DND-41 (cell line): ENCODE measurements around the gene MTHFR.

Experiments used
- ATAC-seq: fragments of 200-7000 bp; cut with Tn5 transposase; 3 replicates; pipeline ENCODE4 v1.9.1; 2021; ENCODE audit warnings: low read depth; ENCODE audit not compliant: insufficient read depth
- DNase-seq: peaks from one replicate; pipeline ENCODE4 v3.0.0-alpha.2; 2020
- H2AFZ ChIP-seq: 2 replicates; pipeline ENCODE4 v1.6.0; 2012; ENCODE audit warnings: low read depth, low read length
- H3K27ac ChIP-seq: 2 replicates; pipeline ENCODE4 v1.5.1; 2012; ENCODE audit warnings: low read length, inconsistent platforms
- H3K27me3 ChIP-seq: fragments of 200-600 bp; sonication (generic); 2 replicates; pipeline ENCODE4 v1.6.0; 2012; ENCODE audit warnings: low read length, mild to moderate bottlenecking, inconsistent platforms; ENCODE audit not compliant: insufficient read depth, poor library complexity
- H3K36me3 ChIP-seq: 2 replicates; pipeline ENCODE4 v1.5.1; 2012; ENCODE audit warnings: low read length, inconsistent platforms; ENCODE audit not compliant: insufficient read depth
- H3K4me1 ChIP-seq: 2 replicates; pipeline ENCODE4 v1.5.1; 2012; ENCODE audit warnings: mild to moderate bottlenecking, low read length; ENCODE audit not compliant: insufficient read depth
- H3K4me2 ChIP-seq: 2 replicates; pipeline ENCODE4 v1.6.0; 2012; ENCODE audit warnings: mild to moderate bottlenecking, moderate library complexity, low read length, inconsistent platforms; ENCODE audit not compliant: insufficient read depth
- H3K4me3 ChIP-seq, 2 experiments: fragments of 200-600 bp in 1 of 2; shearing (Covaris generic) in 1 of 2; 2 replicates each; pipeline ENCODE4 v1.5.1; 2012 to 2016; ENCODE audit warnings: inconsistent platforms in 2 of 2, low read length in 2 of 2, mild to moderate bottlenecking in 2 of 2, low read depth in 1 of 2, moderate library complexity in 1 of 2
- H3K79me2 ChIP-seq: 2 replicates; pipeline ENCODE4 v1.6.0; 2012; ENCODE audit warnings: low read length, inconsistent platforms; ENCODE audit not compliant: insufficient read depth
- H3K9ac ChIP-seq: 2 replicates; pipeline ENCODE4 v1.6.0; 2012; ENCODE audit warnings: low read depth, mild to moderate bottlenecking, inconsistent platforms, low read length, moderate library complexity
- H3K9me3 ChIP-seq: 2 replicates; pipeline ENCODE4 v1.5.1; 2012; ENCODE audit warnings: low read length, moderate library complexity, mild to moderate bottlenecking, inconsistent platforms; ENCODE audit not compliant: insufficient read depth, severe bottlenecking
- H4K20me1 ChIP-seq: 2 replicates; pipeline ENCODE4 v1.6.0; 2012; ENCODE audit warnings: low read length; ENCODE audit not compliant: insufficient read depth
- EZH2 ChIP-seq: IDR thresholded peaks from 3 replicates; pipeline ENCODE4 v1.6.1; 2012; ENCODE audit warnings: borderline replicate concordance, low read depth, mild to moderate bottlenecking, moderate library complexity, low read length, inconsistent platforms; ENCODE audit not compliant: severe bottlenecking
- TF ChIP-seq, protein P1 (sequence below): IDR thresholded peaks from 2 replicates; pipeline ENCODE4 v1.5.1; 2012; ENCODE audit warnings: borderline replicate concordance, low read length, moderate library complexity, mild to moderate bottlenecking; ENCODE audit not compliant: poor library complexity, severe bottlenecking; ENCODE audit errors: extremely low read depth

MTHFR gene

DNA sequence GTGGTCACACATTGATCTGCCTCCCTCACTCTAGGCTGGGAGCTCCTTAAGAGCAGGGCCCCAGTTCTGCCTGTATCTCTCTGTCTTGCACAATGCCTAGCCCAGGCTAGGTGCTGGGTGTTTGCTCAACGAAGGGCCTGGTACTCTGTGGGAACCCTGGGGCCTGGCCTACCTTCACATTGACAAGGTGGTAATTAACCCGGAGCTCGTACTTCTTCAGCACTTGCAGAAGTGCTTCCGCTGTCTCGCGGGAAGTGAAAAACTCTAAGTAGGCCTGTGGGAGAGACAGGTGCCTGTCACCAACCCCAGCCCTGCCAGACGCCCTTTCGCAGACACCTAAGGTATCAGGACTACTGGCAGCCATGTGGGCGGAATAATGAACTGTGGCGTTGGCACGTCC is 13.7 kb downstream of the MTHFR start:
- no peak overlapping the region for H3K9ac ChIP-seq
- H3K27ac ChIP-seq = no peak overlapping the region
- H3K4me1 ChIP-seq = no peaks in the 10 kb centered on the region
- no peaks in the 10 kb centered on the region for H4K20me1 ChIP-seq
- peaks cover 23% of the 10 kb centered on the region for H3K36me3 ChIP-seq
- ATAC-seq (no peak), DNase-seq (no peak)
- no peak overlapping the region for H2AFZ ChIP-seq
- no peaks in the 10 kb centered on the region for H3K9me3 ChIP-seq
- no peaks in the 10 kb centered on the region for H3K27me3 ChIP-seq
- no peaks in the 10 kb centered on the region for H3K79me2 ChIP-seq
- no peak overlapping the region for H3K4me2 ChIP-seq
- no peak overlapping the region for H3K4me3 ChIP-seq
- no peak for TF ChIP-seq EZH2
- TF ChIP-seq, protein P1, sequence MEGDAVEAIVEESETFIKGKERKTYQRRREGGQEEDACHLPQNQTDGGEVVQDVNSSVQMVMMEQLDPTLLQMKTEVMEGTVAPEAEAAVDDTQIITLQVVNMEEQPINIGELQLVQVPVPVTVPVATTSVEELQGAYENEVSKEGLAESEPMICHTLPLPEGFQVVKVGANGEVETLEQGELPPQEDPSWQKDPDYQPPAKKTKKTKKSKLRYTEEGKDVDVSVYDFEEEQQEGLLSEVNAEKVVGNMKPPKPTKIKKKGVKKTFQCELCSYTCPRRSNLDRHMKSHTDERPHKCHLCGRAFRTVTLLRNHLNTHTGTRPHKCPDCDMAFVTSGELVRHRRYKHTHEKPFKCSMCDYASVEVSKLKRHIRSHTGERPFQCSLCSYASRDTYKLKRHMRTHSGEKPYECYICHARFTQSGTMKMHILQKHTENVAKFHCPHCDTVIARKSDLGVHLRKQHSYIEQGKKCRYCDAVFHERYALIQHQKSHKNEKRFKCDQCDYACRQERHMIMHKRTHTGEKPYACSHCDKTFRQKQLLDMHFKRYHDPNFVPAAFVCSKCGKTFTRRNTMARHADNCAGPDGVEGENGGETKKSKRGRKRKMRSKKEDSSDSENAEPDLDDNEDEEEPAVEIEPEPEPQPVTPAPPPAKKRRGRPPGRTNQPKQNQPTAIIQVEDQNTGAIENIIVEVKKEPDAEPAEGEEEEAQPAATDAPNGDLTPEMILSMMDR = no peak

DNA sequence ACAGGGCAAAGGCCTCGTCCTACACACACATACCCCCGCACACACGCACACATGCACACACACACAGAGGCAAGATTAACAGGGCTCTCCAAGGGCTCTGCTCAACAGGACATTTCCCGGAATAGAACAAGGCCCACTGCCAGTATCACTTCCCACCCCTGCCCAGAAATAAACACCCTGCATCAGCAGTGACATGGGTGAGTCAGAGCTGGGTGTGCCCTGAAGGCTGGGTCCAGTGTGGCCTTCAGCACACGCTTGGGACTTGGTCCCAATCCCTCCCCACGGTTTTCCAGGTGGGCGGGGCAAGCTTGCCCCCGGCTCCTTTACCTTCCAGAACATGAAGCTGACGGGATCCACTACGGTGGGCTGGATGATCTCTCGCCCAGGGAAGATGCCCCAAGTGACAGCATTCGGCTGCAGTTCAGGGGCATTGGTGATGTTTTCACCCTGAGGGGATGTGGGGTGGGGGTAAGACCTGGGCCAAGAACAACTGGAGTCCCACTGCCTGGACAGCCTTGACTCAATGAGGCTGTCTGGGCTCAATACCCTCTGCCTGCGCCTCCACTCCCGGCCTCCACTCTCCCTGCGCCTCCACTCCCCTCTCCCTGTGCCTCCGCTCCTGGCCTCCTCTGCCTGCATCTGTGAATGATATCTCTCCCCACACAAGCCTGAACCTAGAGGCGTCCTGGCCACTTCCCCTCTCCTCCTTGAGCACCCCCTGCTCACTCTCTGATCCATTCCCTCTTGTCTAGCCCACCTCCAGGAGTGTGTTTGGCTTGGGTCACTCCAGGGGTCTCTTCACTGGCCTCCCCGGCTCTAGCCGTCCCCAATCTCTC is 14.7 kb downstream of the MTHFR start:
- no peak overlapping the region for H3K27ac ChIP-seq
- H2AFZ ChIP-seq = no peak overlapping the region
- H3K79me2 ChIP-seq = no peaks in the 10 kb centered on the region
- ATAC-seq (no peak; the same call in 2 of the 3 replicates), DNase-seq (no peak)
- H3K27me3 ChIP-seq = no peaks in the 10 kb centered on the region
- H4K20me1 ChIP-seq = no peaks in the 10 kb centered on the region
- no peak overlapping the region for H3K9ac ChIP-seq
- H3K9me3 ChIP-seq = no peaks in the 10 kb centered on the region
- H3K36me3 ChIP-seq = peaks cover 23% of the 10 kb centered on the region
- TF ChIP-seq, protein P1 = no peak
- no peak for TF ChIP-seq EZH2
- no peak overlapping the region for H3K4me3 ChIP-seq
- no peaks in the 10 kb centered on the region for H3K4me1 ChIP-seq
- no peak overlapping the region for H3K4me2 ChIP-seq

DNA sequence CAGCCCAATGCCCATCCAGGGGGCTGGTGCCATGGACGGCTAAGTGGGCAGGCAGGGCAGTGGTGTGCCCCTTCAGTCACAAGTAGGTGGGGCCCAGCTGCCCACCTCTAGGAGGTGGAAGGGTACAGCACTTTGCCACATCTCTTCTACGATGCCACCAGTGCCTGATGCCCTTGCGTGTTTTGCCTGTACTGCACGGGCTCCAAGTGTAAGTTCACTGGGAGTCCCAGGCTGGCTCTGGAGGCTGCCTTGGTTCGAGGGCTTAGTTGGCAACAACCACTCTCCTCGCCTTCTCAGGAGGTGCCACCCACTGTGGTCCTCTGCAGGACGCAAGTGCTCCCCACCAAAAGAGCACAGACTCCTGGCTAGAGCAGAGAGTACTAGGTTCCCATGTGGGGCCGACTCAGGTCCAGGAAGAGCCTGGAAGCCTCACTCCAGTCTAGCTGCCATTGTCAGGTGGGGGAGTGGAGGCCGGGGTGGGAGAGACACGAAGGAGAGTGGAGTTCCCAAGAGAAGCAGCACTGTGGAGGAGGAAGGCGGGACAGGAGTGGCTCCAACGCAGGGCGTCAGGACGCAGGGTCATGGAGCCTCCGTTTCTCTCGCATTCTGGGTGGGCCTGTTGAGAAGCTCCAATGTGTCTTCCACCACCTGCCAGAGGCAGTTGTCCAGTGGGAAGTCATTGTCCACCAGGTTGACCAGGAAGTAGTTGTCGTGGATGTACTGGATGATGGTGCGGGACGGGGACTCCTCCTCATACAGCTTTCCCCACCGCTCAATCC is 15.5 kb downstream of the MTHFR start:
- no peak overlapping the region for H3K27ac ChIP-seq
- peaks cover 16% of the 10 kb centered on the region for H3K36me3 ChIP-seq
- no peak overlapping the region for H3K4me2 ChIP-seq
- H3K9me3 ChIP-seq = no peaks in the 10 kb centered on the region
- no peak overlapping the region for H3K9ac ChIP-seq
- H3K4me1 ChIP-seq = no peaks in the 10 kb centered on the region
- no peaks in the 10 kb centered on the region for H4K20me1 ChIP-seq
- TF ChIP-seq EZH2 = no peak
- TF ChIP-seq, protein P1 = no peak
- H2AFZ ChIP-seq = no peak overlapping the region
- no peaks in the 10 kb centered on the region for H3K79me2 ChIP-seq
- no peaks in the 10 kb centered on the region for H3K27me3 ChIP-seq
- no peak overlapping the region for H3K4me3 ChIP-seq
- DNase-seq (no peak), ATAC-seq (no peak)
